Stimulated activated CD8-positive, alpha-beta memory T cell treated with anti-CD3 and anti-CD28 coated beads, Interleukin-7, amount 100 ng/mL, for 48 hours (primary cell): Measurements from ENCODE around the gene STEEP1.
A peak's percentile ranks its signal among the peaks of the same experiment; 100 is the strongest.

Experiments
- DNase-seq, 2 donors: peaks; one replicate each; pipeline ENCODE4 v3.0.0-alpha.2; 2020; ENCODE audit warnings: low read depth in 1 of 2; ENCODE audit errors: extremely low read depth in 1 of 2

Gene STEEP1

GRCh38 chrX:119565107-119565663, at the start of gene STEEP1:
TSS of gene STEEP1 (minus strand) at chrX:119565409. CDS start at chrX:119565355, 54 bp downstream.
- peak; percentile 59 to 82 for DNase-seq

GRCh38 chrX:119614776-119615175, 49.6 kb upstream of the STEEP1 start:
- no peak for DNase-seq

DNA sequence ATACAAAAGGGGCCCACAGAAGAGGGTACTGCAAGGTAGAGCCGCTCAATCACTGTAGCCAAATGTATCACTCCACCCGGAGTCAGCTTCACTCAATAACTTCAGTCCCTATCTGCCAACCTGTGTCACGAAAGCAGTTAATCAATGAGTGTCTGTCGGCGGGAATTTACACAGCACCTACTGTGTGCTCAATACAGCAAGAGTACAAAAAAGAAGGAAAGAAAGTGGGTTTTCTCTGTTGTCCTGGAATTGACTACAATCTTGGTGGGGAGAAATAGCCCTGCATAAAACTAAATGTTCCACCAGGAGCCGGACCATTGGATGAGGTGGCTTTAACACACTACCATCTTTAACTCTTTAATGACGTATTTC, 41.8 kb upstream of the STEEP1 start:
- DNase-seq = no peak

DNA sequence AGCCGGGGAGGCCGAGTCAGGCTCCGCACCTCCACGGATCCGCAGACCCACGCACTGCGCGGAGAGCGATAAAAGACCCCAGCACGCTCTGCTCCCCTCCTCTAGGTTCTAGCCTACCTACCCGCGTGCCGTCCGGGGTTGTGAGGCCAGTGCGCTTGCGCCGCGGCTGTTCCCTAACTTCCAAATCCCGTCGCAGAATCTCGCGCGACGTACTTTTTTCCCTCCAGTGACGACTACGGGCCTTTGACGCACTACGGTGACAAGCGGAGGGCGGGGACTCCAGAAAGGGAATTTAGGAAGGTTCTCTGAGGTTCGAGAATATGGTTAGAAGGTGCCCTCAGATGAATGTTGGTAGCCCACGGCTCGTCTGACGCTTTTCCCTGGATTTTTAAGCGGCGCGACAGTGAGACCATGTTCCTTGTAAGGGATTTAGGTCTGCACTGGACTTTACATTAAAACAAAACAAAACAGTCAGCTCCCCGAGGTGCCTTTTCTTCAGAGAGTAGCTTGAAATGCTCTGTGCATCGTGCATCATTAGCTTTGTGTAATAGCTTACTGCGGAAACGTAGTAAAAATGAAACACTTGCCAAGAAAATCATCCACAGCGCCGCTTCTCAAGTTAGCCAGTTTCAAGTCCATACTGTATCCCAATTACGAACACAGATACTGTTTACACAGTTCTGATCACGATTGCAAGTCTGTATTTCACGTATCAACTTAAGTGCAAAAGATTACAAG, 41.2 kb upstream of the STEEP1 start, which contains the start of gene NKRF:
TSS of gene NKRF (minus strand) at position 145 of the 738 bp plus-strand sequence.
- DNase-seq = peak; percentile 64 to 82

- DNase-seq = peak; percentile 20
These were observed 40.5 kb upstream of the STEEP1 start for GRCh38 chrX:119605464-119606279.

GRCh38 chrX:119604766-119605463, 39.7 kb upstream of the STEEP1 start:
- DNase-seq = no peak

GRCh38 chrX:119602701-119603255, 37.6 kb upstream of the STEEP1 start:
- no peak for DNase-seq

DNA sequence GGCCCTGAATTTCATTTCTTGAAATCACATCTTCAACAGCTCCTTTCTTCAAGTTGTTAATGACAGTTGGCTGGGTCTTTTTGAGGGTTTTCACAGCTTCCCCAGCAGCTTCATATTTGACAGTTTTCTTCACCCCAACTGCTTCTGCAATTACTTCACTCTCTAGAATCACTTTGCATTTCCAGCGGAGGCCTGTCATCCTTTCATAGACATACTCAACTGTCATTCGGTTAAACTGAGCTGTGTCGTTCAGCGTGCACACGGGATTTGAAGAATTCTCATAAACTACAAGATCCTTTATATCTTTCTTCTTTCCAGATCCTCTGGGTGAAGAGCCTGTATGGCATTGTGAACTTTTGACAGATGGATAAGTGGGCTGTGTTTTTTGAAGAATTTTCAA, 24.6 kb upstream of the STEEP1 start:
- DNase-seq = no peak

DNA sequence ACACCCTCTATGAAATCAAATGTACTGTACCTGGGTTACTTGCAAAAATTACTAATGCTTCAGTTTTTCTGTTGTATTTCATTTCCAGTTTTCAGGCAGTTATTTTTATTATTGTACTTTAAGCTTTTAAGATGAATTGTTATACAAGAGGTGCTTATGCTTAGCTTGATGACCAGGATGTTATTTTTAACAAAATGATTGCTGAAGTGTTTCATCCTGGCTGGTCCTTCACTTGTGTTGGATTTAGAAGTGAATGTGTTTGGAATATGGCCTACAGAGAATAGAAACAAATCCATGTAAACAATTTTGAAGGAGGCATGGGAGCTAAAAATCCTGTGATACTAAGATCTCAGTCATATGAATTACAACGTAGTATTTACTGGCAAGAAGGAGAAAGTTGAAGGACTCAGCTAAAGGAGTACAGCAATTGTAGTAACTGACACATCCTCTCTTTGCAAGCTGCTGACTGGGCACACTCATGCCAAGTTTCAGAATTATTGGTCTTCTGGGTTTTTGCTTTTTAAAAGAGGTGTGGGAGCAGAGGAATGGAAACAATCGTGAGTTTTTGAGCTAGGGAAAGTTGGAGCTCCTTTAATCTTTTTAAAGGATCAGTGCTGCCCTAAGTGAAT, 18.3 kb upstream of the STEEP1 start:
- DNase-seq = no peak

DNA sequence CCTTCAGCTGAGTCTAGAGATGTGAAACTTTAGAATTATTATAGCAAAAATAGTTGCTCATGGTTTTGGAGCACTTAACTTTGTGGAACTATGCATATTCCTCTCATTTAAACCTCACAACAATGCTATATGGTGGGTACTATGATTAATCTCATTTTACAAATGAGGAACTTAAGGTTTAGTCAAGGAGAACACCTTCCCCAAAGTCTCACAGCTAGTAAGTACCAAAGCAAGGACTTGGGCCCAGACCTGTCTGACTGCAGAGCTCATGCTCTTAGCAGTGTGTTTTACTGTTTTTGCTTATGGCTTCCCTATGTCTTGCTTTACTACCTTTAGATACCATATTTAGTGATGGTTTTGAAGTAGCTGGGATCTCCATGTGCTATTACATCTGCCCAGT, 14.2 kb upstream of the STEEP1 start:
- no peak for DNase-seq

GRCh38 chrX:119574394-119575266, 9.4 kb upstream of the STEEP1 start, which contains the start of gene UBE2A:
TSS of gene UBE2A (plus strand) at chrX:119574563. CDS start at chrX:119574712, 149 bp downstream.
- DNase-seq = peak; percentile 64 to 81

DNA sequence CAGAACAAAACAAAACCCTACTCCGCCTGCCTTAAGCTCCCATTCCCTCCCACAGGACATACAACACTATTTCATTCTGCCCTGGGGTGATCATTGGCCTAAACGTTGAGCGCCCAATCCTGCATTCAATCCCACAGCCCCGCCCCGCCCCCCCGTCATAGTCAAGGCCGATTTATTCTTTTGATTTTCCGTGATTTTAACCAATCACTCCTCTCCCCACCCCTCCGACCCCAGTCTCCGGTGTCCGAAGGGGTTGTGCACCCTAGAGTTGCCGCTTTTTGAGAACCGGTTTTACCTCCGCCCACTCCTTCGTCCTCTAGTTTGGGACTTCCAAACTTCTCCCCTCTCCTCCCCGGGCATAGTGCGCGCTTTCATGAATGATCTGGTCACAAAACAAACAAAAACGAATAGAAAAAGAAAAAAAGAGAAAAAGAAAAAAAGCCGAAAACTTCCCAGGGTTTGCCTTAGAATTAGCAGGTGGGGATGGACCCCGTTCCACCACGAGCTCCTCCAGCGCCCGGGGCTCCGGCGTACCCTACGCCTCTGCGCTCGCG, 8.7 kb upstream of the STEEP1 start:
- DNase-seq = no peak

DNA sequence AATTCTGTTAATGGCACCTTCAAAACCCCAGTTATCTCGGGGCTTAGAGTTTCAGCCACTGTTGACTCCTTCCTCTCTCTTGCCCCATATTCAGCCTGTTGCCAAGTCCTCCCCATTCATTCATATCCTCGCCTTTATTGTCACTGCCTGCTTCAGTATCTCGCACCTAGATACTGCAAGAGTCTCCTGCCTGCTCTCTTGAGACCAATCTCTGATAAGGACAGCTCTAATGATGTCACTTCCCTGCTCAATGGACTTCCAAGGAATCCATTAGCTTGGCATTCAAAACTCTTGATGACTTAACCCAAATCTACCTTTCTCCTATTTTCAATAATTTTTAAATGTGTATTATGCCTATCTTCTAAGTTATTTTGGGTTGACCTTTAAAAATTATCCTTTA, 8.0 kb upstream of the STEEP1 start:
- no peak for DNase-seq

GRCh38 chrX:119570351-119570835, 5.2 kb upstream of the STEEP1 start:
- DNase-seq = no peak

- DNase-seq = no peak
These were observed 12.7 kb downstream of the STEEP1 start for GRCh38 chrX:119552508-119552907.

DNA sequence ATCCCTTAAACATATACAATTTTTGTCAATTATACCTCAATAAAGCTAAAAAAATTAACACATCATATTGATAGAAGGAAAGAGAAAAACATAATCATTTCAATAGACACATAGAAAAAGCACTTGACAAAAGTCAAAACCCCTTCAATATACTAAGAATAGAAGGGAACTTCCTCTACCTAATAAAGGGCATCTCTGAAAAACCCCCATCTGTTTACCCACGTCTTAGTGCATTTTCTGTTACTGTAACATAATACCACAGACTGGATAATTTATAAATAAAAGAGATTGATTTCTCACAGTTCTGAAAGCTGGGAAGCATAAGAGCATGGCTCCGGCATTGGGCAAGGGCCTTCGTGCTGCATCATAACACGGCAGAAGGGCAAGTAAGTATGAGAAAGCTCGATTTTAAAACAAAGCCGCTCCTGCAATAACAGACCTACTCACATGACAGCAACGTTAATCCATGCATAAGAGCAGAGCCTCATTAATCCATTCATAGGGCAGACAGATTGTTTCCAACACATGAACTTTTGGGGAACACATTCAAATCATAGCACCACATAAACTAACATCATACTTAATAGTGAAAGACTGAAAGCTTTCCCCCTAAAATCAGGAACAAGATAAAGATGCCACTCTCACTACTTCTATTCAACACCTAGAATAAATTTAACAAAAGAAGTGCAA, 15.7 kb downstream of the STEEP1 start:
- DNase-seq = no peak

GRCh38 chrX:119541188-119541587, 24.0 kb downstream of the STEEP1 start:
- DNase-seq = no peak

- DNase-seq = no peak
These were observed 25.3 kb downstream of the STEEP1 start for GRCh38 chrX:119539872-119540271.
